ENCODE data around the gene FAM184A.

Gene FAM184A

DNA sequence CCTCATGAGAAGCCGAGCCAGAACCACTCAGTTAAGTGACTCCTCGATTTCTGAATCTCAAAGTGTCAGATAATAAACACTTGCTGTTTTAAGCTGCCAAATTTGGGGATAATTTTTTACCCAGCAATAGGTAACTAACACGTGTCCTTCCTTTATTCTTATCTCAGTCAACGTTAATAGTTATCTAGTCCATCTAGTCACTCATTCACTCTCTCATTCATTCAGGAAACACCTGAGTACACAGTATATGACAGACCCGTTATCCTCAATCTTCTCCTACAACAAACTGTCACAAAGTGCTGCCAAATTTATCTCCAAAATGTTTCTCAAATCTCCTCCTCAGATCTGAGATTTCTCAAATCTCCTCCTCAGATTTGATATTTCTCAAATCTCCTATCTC lies 13.1 kb downstream of the FAM184A start:
- H3K36me3 ChIP-seq (ENCODE audit: control insufficient read depth, insufficient read depth, low read length): no peaks in the 10 kb centered on the region
- no peak overlapping the region for H3K9ac ChIP-seq (ENCODE audit: low read length)
- no peak overlapping the region for H3K4me3 ChIP-seq (ENCODE audit: low read length)
- no peaks in the 10 kb centered on the region for H3K27me3 ChIP-seq (ENCODE audit: control insufficient read depth, insufficient read depth, low read length)
- H3K27ac ChIP-seq (ENCODE audit: low read depth, low read length): no peak overlapping the region
- H3K4me1 ChIP-seq (ENCODE audit: control insufficient read depth, insufficient read depth, low read length): no peaks in the 10 kb centered on the region

DNA sequence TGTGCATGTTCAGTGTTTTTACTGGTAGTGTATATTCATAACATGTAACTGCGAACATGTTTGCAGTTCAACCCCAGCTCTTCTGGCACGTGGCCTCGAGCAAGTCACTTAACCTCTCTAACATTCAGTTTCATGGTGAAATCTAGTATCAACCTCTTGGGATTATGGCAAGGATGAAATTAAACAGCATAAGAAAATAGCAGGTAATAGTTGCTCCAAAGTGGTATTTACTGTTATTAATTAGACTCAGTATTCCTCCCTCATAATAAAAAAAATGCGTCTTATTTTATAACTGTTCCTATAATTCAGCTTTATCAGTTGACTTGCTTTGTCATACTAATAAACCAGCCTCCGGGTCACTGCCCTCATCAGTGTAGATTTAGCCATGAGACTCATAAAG lies 15.0 kb downstream of the FAM184A start:
- no peak overlapping the region for H3K27ac ChIP-seq (ENCODE audit: low read depth, low read length)
- no peak overlapping the region for H3K4me3 ChIP-seq (ENCODE audit: low read length)
- no peak overlapping the region for H3K9ac ChIP-seq (ENCODE audit: low read length)
- H3K27me3 ChIP-seq (ENCODE audit: control insufficient read depth, insufficient read depth, low read length): no peaks in the 10 kb centered on the region
- H3K4me1 ChIP-seq (ENCODE audit: control insufficient read depth, insufficient read depth, low read length): no peaks in the 10 kb centered on the region
- no peaks in the 10 kb centered on the region for H3K36me3 ChIP-seq (ENCODE audit: control insufficient read depth, insufficient read depth, low read length)

DNA sequence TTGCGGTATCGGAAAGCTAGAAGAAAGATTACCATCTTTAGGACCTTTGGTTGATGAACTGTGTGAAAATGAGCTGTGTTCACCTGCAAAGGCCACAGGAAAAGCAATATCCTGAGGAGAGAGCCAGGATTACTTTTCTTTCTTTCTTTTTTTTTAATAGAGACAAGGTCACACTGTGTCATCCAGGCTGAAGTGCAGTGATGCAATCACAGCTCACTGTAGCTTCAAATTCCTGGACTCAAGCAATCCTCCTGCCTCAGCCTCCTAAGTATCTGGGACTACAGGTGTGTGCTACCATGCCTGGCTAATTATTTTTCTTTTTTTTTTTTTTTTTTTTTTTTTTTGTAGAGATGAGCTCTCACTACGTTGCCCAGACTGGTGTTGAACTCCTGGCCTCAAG lies 17.2 kb downstream of the FAM184A start:
- H3K4me3 ChIP-seq (ENCODE audit: low read length): no peak overlapping the region
- no peaks in the 10 kb centered on the region for H3K4me1 ChIP-seq (ENCODE audit: control insufficient read depth, insufficient read depth, low read length)
- no peak overlapping the region for H3K27ac ChIP-seq (ENCODE audit: low read depth, low read length)
- H3K36me3 ChIP-seq (ENCODE audit: control insufficient read depth, insufficient read depth, low read length): no peaks in the 10 kb centered on the region
- no peaks in the 10 kb centered on the region for H3K27me3 ChIP-seq (ENCODE audit: control insufficient read depth, insufficient read depth, low read length)
- no peak overlapping the region for H3K9ac ChIP-seq (ENCODE audit: low read length)

DNA sequence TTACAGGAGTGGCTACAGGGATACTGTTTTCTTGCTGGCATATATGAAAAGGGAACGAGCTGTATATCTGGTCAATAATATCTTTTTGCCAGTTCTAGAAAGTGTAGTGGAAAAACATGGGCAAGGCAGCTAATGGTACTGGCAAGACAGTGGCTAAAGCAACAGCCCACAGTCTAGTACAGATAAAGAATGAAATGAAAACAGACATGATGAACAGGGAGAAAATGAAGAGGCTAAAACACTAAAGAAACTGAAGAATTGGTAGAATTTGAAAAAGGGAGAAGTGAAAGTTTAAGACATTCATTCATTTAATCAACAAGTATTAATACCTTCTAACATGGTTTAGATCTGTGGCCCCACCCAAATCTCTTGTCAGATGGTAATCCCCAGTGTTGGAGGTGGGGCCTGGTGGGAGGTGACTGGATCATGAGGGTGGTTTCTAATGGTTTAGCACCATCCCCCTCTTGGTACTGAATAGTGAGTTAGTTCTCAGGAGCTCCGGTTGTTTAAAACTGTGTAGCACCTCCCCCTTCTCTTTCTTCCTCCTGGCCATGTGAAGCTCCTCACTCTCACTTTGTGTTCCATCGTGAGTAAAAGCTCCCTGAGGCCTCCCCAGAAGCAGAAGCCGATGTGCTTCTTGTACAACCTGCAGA lies 18.1 kb downstream of the FAM184A start:
- Histone ChIP-seq H3K4me1 (ENCODE audit: control insufficient read depth, insufficient read depth, low read length) (no peaks in the 10 kb centered on the region), H3K27ac (ENCODE audit: low read depth, low read length) (no peak overlapping the region), H3K27me3 (ENCODE audit: control insufficient read depth, insufficient read depth, low read length) (no peaks in the 10 kb centered on the region), H3K36me3 (ENCODE audit: control insufficient read depth, insufficient read depth, low read length) (no peaks in the 10 kb centered on the region), H3K9ac (ENCODE audit: low read length) (no peak overlapping the region), H3K4me3 (ENCODE audit: low read length) (no peak overlapping the region)

DNA sequence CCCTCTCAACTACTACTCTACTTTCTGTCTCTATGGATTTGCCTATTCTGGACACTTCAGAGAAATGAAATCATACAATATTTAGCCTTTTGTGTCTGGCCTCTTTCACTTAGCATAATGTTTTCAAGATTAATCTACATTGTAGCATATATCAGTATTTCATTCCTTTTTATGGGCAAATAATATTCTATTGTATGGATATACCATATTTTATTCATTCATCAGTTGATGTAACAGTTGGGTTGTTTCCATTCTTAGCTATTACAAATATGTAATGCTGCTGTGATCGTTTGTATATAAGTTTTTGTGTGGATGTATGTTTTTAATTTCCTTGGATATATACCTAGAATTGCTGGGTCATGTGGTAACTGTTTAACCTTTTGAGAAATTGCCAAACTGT lies 23.4 kb downstream of the FAM184A start:
- no peaks in the 10 kb centered on the region for H3K27me3 ChIP-seq (ENCODE audit: control insufficient read depth, insufficient read depth, low read length)
- H3K4me3 ChIP-seq (ENCODE audit: low read length): no peak overlapping the region
- no peak overlapping the region for H3K9ac ChIP-seq (ENCODE audit: low read length)
- H3K36me3 ChIP-seq (ENCODE audit: control insufficient read depth, insufficient read depth, low read length): no peaks in the 10 kb centered on the region
- H3K4me1 ChIP-seq (ENCODE audit: control insufficient read depth, insufficient read depth, low read length): no peaks in the 10 kb centered on the region
- H3K27ac ChIP-seq (ENCODE audit: low read depth, low read length): no peak overlapping the region

DNA sequence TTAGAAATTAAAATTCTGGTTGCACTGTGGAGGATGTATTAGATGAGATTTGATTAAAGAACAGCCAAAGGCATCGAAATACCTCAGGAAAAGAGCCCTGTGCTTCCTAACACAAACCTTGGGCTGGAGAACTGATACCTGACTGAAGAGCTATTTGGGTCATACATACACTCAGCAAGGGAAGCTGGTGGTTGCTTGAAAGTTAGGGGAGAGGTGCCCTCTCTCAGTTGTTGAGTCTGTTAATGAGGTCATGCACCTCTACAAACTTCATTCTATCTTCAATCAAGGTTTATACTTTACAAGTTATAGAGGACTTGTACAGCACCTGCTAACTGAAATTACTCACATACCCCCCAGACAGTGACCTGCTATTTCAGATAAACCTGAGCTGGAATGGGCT lies 25.5 kb downstream of the FAM184A start:
- H3K4me1 ChIP-seq (ENCODE audit: control insufficient read depth, insufficient read depth, low read length): no peaks in the 10 kb centered on the region
- no peak overlapping the region for H3K9ac ChIP-seq (ENCODE audit: low read length)
- H3K36me3 ChIP-seq (ENCODE audit: control insufficient read depth, insufficient read depth, low read length): no peaks in the 10 kb centered on the region
- no peaks in the 10 kb centered on the region for H3K27me3 ChIP-seq (ENCODE audit: control insufficient read depth, insufficient read depth, low read length)
- no peak overlapping the region for H3K4me3 ChIP-seq (ENCODE audit: low read length)
- H3K27ac ChIP-seq (ENCODE audit: low read depth, low read length): no peak overlapping the region

DNA sequence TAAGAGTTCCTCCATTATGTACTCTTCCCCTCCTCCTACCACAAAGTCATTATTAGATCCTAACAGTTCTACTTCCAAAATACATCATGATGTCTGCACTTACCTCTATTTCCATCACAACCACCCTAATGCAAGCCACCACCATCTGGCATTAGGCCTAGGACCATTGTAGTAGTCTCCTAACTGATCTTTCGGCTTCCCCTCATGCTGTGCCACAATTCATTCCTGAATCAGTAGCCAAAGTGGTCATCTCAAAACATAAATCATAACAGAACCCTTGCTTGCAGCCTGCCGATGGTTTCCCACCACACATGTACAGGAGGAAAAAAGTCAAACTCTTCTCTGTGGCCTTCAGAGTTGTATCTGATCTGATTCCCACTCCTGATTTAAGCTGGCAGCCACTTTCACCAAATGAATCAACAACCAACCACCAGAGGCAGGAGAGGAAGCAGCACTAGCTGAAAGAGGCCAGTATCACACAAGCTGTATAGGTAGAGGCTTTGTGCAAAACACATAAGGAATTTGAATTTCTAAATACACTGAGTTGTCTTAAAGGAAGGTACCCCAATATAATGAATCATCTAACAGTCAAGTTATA lies 26.1 kb downstream of the FAM184A start:
- Histone ChIP-seq H3K4me1 (ENCODE audit: control insufficient read depth, insufficient read depth, low read length) (no peaks in the 10 kb centered on the region), H3K4me3 (ENCODE audit: low read length) (no peak overlapping the region), H3K27ac (ENCODE audit: low read depth, low read length) (no peak overlapping the region), H3K9ac (ENCODE audit: low read length) (no peak overlapping the region), H3K36me3 (ENCODE audit: control insufficient read depth, insufficient read depth, low read length) (no peaks in the 10 kb centered on the region), H3K27me3 (ENCODE audit: control insufficient read depth, insufficient read depth, low read length) (no peaks in the 10 kb centered on the region)

DNA sequence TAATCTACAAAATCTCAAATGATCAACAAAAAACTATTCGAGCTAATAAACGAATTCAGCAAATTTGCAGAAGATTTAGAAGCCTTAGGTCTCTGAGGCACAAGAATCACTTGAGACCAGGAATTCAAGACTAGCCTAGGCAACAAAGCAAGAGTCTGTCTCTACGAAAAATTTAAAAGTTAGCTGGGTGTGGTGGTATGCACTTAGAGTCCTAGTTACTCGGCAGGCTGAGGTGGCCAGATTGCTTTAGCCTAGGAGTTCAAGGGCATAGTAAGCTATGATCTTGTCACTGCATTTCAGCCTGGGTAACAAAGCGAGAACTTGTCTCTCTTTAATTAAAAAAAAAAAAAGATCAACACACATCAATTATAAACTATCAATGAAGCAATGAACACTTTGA lies 34.2 kb downstream of the FAM184A start:
- H3K27ac ChIP-seq (ENCODE audit: low read depth, low read length): no peak overlapping the region
- H3K27me3 ChIP-seq (ENCODE audit: control insufficient read depth, insufficient read depth, low read length): no peaks in the 10 kb centered on the region
- H3K4me1 ChIP-seq (ENCODE audit: control insufficient read depth, insufficient read depth, low read length): no peaks in the 10 kb centered on the region
- no peaks in the 10 kb centered on the region for H3K36me3 ChIP-seq (ENCODE audit: control insufficient read depth, insufficient read depth, low read length)
- H3K4me3 ChIP-seq (ENCODE audit: low read length): no peak overlapping the region
- no peak overlapping the region for H3K9ac ChIP-seq (ENCODE audit: low read length)

DNA sequence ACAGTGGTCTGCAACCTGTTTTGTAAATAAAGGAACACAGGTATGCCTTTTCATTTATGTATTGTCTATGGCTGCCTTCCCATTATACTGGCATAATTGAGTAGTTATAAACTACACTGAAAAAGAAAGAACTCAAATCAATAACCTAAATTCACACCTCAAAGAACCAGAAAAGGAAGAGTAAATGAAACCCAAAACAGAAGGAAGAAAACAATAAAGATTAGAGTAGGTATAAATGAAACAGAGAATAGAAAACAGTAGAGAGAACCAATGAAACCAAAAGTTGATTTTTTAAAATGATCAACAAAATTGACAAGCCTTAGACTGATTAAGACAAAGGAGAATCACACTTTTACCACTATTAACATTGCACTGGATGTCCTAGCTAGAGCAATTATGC lies 34.7 kb downstream of the FAM184A start:
- Histone ChIP-seq H3K27ac (ENCODE audit: low read depth, low read length) (no peak overlapping the region), H3K36me3 (ENCODE audit: control insufficient read depth, insufficient read depth, low read length) (no peaks in the 10 kb centered on the region), H3K27me3 (ENCODE audit: control insufficient read depth, insufficient read depth, low read length) (no peaks in the 10 kb centered on the region), H3K4me3 (ENCODE audit: low read length) (no peak overlapping the region), H3K4me1 (ENCODE audit: control insufficient read depth, insufficient read depth, low read length) (no peaks in the 10 kb centered on the region), H3K9ac (ENCODE audit: low read length) (no peak overlapping the region)

DNA sequence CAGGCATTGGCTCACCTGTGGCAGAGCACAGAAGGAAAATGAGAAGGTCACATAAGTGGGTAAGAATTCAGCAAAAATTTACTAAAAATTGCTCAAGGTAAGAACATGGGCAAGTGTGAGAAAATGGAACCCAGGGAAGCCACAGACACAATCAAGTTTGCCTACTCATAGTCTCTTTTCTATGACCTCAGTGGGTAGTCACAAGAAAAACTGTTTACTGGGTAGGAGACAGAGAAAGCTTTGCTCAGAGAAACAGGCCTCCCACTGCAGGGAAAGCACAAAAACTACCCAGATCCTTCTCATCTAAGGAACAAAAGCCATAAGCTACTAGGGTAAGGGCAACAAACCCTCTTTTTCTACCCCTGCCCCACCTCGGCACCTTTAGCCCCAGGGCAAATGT lies 35.2 kb downstream of the FAM184A start:
- Histone ChIP-seq H3K36me3 (ENCODE audit: control insufficient read depth, insufficient read depth, low read length) (no peaks in the 10 kb centered on the region), H3K27me3 (ENCODE audit: control insufficient read depth, insufficient read depth, low read length) (no peaks in the 10 kb centered on the region), H3K4me3 (ENCODE audit: low read length) (no peak overlapping the region), H3K4me1 (ENCODE audit: control insufficient read depth, insufficient read depth, low read length) (no peaks in the 10 kb centered on the region), H3K9ac (ENCODE audit: low read length) (no peak overlapping the region), H3K27ac (ENCODE audit: low read depth, low read length) (no peak overlapping the region)

DNA sequence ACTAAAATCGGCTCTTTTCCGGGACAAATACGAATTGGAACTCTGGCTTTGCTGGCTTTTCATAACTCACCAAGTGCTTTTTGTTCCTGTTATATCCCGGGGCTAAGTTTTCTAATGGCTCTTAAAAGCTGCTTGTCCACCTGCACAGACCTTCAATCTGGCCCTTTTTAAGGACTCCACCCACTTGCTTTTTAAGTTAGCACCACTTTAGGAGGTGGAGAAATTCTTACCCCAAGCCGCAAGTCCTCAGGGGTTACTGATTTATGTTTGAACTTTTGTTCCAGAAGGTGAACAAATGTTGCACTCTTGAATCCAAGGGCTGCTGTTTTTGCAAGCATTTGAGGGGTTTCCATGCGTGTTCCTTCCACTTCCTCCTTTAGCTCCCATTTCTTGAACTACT lies 37.8 kb downstream of the FAM184A start:
- H3K27ac ChIP-seq (ENCODE audit: low read depth, low read length): no peak overlapping the region
- H3K36me3 ChIP-seq (ENCODE audit: control insufficient read depth, insufficient read depth, low read length): no peaks in the 10 kb centered on the region
- no peak overlapping the region for H3K4me3 ChIP-seq (ENCODE audit: low read length)
- H3K27me3 ChIP-seq (ENCODE audit: control insufficient read depth, insufficient read depth, low read length): no peaks in the 10 kb centered on the region
- no peaks in the 10 kb centered on the region for H3K4me1 ChIP-seq (ENCODE audit: control insufficient read depth, insufficient read depth, low read length)
- H3K9ac ChIP-seq (ENCODE audit: low read length): no peak overlapping the region

DNA sequence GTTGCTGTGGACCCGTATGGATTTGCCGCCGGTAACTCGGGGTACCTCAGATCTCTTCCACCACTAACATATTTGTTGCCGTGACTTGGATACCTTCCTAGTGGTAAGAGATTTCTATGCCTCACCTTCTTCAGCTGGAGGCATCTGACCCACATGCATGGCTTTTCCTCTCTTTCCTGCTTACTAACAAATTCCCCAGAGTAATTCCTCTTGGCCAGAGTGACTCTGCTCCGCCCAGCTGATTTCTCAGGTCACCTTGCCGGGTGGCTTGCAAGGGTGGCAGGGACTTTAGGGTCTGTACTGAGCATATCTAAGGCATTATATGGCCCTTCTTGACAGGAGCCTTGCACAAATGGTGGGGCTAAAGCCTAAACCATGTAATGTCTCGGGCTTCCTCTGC lies 38.2 kb downstream of the FAM184A start:
- no peak overlapping the region for H3K4me3 ChIP-seq (ENCODE audit: low read length)
- H3K27ac ChIP-seq (ENCODE audit: low read depth, low read length): no peak overlapping the region
- H3K9ac ChIP-seq (ENCODE audit: low read length): no peak overlapping the region
- H3K27me3 ChIP-seq (ENCODE audit: control insufficient read depth, insufficient read depth, low read length): no peaks in the 10 kb centered on the region
- H3K4me1 ChIP-seq (ENCODE audit: control insufficient read depth, insufficient read depth, low read length): no peaks in the 10 kb centered on the region
- no peaks in the 10 kb centered on the region for H3K36me3 ChIP-seq (ENCODE audit: control insufficient read depth, insufficient read depth, low read length)

DNA sequence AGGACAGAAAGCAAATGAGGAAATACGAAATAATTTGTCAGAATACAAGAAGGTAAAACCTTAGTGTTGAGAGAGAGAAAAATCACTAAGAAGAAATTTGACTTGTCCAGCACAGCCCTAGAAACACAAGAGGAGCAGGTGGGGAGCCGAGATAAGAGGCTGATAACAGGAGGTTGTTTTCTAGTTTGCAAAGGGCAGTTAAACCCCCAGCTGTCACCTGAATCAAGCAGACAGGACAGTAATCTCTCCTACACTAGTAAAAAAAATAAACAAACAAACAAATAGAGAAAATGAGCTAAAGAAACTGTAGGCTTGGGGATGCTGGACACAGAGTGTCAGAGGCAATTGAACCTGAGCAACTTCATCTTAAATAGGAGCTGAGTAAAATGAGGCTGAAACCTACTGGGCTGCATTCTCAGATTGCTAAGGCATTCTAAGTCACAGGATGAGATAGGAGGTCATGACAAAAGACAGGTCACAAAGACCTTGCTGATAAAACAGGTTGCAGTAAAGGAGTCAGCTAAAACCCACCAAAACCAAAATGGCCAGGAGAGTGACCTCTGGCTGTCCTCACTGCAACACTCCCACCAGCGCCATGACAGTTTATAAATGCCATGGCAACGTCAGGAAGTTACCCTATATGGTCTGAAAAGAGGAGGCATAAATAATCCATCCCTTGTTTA lies 40.4 kb downstream of the FAM184A start:
- H3K4me1 ChIP-seq (ENCODE audit: control insufficient read depth, insufficient read depth, low read length): no peaks in the 10 kb centered on the region
- no peaks in the 10 kb centered on the region for H3K27me3 ChIP-seq (ENCODE audit: control insufficient read depth, insufficient read depth, low read length)
- no peak overlapping the region for H3K27ac ChIP-seq (ENCODE audit: low read depth, low read length)
- no peaks in the 10 kb centered on the region for H3K36me3 ChIP-seq (ENCODE audit: control insufficient read depth, insufficient read depth, low read length)
- H3K9ac ChIP-seq (ENCODE audit: low read length): no peak overlapping the region
- no peak overlapping the region for H3K4me3 ChIP-seq (ENCODE audit: low read length)

Data from rectal smooth muscle tissue (tissue), 1 donor.